Measurements from ENCODE around the gene C10orf53.

DNA sequence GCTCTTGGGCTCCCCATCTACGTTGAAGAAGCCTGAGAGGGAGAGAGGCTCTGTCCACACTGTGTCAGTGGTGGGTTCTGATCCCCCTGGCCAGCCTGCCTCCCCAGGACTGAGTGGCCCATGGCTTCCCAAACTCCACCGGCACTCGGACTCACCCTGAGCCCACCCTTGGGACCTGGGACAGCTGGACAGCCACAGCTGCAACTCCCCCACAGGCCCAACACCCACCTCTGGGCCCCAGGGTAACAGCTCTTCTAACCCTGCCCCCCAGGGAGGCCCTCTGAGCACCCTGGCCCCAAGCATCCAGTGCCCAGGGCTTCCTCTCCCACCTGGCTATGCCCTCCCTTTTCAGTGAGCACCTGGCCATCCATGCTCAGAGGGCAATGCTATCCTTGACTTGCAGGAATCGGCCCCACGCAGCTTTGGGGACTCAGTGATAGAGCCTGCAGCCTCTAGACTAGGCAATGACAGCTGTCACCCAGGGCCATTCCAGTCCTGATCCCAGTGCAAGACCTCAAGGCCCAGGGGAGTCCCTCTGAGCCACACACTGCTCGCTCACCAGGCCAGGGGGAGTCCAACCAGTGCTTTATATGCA, 64.7 kb downstream of the C10orf53 start:
- TF ChIP-seq GATA2 (IDR thresholded peaks at IDR 0.05; ENCODE audit: low read depth, low read length): no peak
- no peak for TF ChIP-seq GATA3 (IDR thresholded peaks at IDR 0.05; ENCODE audit: low read depth, low read length)

Measured in SH-SY5Y (cell line).